Heart left ventricle (tissue), 13 donors: ENCODE data around the gene BLOC1S1.

Experiments
- POLR2A ChIP-seq, 2 donors: fragments of 450-650 bp; IDR thresholded peaks; one replicate each; pipeline ENCODE4 v1.6.1; 2017; ENCODE audit warnings: antibody characterized with exemption in 2 of 2, mild to moderate bottlenecking in 2 of 2, moderate library complexity in 2 of 2
- TF ChIP-seq, protein P1 (sequence below), 12 donors: fragments of 200-600 bp; sonication (generic) in 4 of 12; IDR thresholded peaks; one replicate each; pipeline versions ENCODE4 v1.5.0 to v1.8.0; 2018 to 2022; ENCODE audit warnings: antibody characterized with exemption in 12 of 12, mild to moderate bottlenecking in 5 of 12
- donor health status: ischemic (EF 13 %, LVEDD 7.1; RV severe dilation, severe dysfunction).
- donor health status: DM: no; HTN: yes; CAD: no.
- donor health status: DM: no; HTN: no; CAD: no.
- donor health status: ischemic (EF 25% LVEDD 6.9; RV normal size, moderate dysfunction).
- donor health status: ischemic (EF 25% LVEDD 5.7; RV mildly dilated, moderate dysfunction).
- donor health status: ischemic (EF 35%, LVEDD 5.7; RV mildly dilated, moderate dysfunction).
- donor health status: nonischemic (EF 11% LVEDD 7.7; RV severe dilation, severe dysfunction).
- donor health status: DM: yes; HTN: yes; CAD: no.
- donor health status: PGD.
- donor health status: ischemic (EF 29% LVEDD 5.4; RV normal size, mild dysfunction).
- donor health status: nonischemic (EF 23%, LVEDD 6.1; RV moderate dilation, normal function).

DNA sequence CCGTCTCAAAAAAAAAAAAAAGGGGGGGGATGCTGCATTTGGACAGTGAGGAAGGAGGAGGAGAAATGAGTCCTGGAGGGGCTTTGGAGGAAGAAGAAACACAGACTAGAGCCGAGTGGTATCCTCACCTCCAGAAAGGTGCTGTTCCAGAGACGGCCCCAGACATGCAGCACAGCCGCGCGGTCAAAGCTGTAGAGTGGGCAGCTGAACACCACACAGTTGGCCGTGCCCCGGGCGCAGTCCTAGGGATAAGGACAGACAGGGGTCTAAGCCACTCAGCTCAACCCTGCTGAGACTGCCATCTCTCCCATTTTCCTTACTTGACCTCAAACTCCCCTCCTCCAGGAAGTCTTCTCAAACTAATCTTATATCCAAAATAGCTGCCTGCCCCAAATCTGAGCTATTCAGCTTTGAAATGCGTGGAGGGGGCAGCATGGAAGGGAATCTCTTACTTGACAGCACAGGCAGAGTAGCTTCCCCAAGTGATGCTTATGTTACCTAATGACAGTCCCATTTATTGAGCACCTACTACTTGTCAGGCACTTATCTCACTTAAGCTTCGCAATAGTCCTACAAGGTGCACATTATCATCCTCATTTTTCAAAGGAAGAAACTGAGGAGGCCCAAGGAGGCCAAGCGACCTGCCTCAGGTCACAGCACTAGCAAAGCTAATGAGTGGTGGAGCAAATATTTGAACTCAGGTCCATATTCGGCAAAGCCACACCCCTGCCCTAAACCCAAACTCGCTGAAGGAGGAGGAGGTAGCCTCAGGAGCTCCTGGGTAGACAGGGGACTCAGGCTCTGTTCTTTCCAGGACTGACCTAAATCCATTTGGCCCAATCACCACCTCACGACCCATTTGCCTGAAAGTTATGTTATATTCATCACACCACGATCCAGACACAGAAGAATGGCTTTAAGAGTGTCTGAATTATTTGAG, 26.9 kb upstream of the BLOC1S1 start:
- no peak for TF ChIP-seq POLR2A (IDR thresholded peaks at IDR 0.05)
- TF ChIP-seq, protein P1, sequence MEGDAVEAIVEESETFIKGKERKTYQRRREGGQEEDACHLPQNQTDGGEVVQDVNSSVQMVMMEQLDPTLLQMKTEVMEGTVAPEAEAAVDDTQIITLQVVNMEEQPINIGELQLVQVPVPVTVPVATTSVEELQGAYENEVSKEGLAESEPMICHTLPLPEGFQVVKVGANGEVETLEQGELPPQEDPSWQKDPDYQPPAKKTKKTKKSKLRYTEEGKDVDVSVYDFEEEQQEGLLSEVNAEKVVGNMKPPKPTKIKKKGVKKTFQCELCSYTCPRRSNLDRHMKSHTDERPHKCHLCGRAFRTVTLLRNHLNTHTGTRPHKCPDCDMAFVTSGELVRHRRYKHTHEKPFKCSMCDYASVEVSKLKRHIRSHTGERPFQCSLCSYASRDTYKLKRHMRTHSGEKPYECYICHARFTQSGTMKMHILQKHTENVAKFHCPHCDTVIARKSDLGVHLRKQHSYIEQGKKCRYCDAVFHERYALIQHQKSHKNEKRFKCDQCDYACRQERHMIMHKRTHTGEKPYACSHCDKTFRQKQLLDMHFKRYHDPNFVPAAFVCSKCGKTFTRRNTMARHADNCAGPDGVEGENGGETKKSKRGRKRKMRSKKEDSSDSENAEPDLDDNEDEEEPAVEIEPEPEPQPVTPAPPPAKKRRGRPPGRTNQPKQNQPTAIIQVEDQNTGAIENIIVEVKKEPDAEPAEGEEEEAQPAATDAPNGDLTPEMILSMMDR (IDR thresholded peaks at IDR 0.05), result no peak
